ENCODE results near the gene SMIM17. TPM values are rescaled to one million over a fixed set of nuclear protein-coding genes. Genes with fewer than 3 reads are reported as not detected.

Gene SMIM17
- not detected in 2 replicates for total RNA-seq (2014; rRNA removed; shearing (Covaris generic); ENCODE audit: low replicate concordance)

GRCh38 chr19:56642711-56643459 is at the start of gene SMIM17:
Gene SMIM17 (plus strand): TSS chr19:56643159. CDS start chr19:56645668, 2,509 bp downstream.
- H3K9me3 ChIP-seq: peaks cover 13% of the 10 kb centered on the region
- no peaks in the 10 kb centered on the region for H3K36me3 ChIP-seq

GRCh38 chr19:56594446-56594782 is 48.5 kb upstream of the SMIM17 start:
- H3K9me3 ChIP-seq: peaks cover 25% of the 10 kb centered on the region
- no peaks in the 10 kb centered on the region for H3K27me3 ChIP-seq
- H3K36me3 ChIP-seq: peaks cover 20% of the 10 kb centered on the region
- DNase-seq: no peak
- H3K4me3 ChIP-seq: peak overlapping the region; percentile 99

More at GRCh38 chr19:56642711-56643459, at the start of gene SMIM17:
- no peak for DNase-seq
- Histone ChIP-seq H3K4me3 (no peak within 1 kb of the TSS), H3K27me3 (no peaks in the 10 kb centered on the region)

- peaks cover 25% of the 10 kb centered on the region for H3K9me3 ChIP-seq
- peak; percentile 94 for DNase-seq
- H3K27me3 ChIP-seq: no peaks in the 10 kb centered on the region
- H3K36me3 ChIP-seq: peaks cover 20% of the 10 kb centered on the region
- H3K4me3 ChIP-seq: peak within 1 kb of the TSS; percentile 99
Observed at GRCh38 chr19:56594783-56595547, 48.0 kb upstream of the SMIM17 start, which contains the start of gene ZNF71. Gene ZNF71 (plus strand): TSS chr19:56595302. CDS start chr19:56601559, 6,257 bp downstream.

- Histone ChIP-seq H3K27me3 (no peaks in the 10 kb centered on the region), H3K4me3 (peak overlapping the region; percentile 99), H3K36me3 (peaks cover 20% of the 10 kb centered on the region), H3K9me3 (peaks cover 25% of the 10 kb centered on the region)
- no peak for DNase-seq
Observed at GRCh38 chr19:56595548-56595899, 47.4 kb upstream of the SMIM17 start.

- no peaks in the 10 kb centered on the region for H3K27me3 ChIP-seq
- peaks cover 28% of the 10 kb centered on the region for H3K36me3 ChIP-seq
- no peak for DNase-seq
- peaks cover 25% of the 10 kb centered on the region for H3K9me3 ChIP-seq
- H3K4me3 ChIP-seq: no peak overlapping the region
Observed at GRCh38 chr19:56596676-56597075, 46.3 kb upstream of the SMIM17 start.

- Histone ChIP-seq H3K9me3 (peaks cover 23% of the 10 kb centered on the region), H3K4me3 (no peak overlapping the region), H3K27me3 (no peaks in the 10 kb centered on the region), H3K36me3 (peaks cover 38% of the 10 kb centered on the region)
- peak; percentile 12 for DNase-seq
Observed at GRCh38 chr19:56597696-56598095, 45.3 kb upstream of the SMIM17 start.

- H3K36me3 ChIP-seq: peaks cover 58% of the 10 kb centered on the region
- DNase-seq: peak; percentile 40
- peaks cover 41% of the 10 kb centered on the region for H3K9me3 ChIP-seq
- no peaks in the 10 kb centered on the region for H3K27me3 ChIP-seq
- no peak overlapping the region for H3K4me3 ChIP-seq
Observed at GRCh38 chr19:56601375-56601774, 41.6 kb upstream of the SMIM17 start.

- DNase-seq: peak; percentile 57
- Histone ChIP-seq H3K27me3 (no peaks in the 10 kb centered on the region), H3K9me3 (peaks cover 37% of the 10 kb centered on the region), H3K4me3 (no peak overlapping the region), H3K36me3 (peaks cover 43% of the 10 kb centered on the region)
Observed at GRCh38 chr19:56603829-56604228, 39.1 kb upstream of the SMIM17 start.

GRCh38 chr19:56608274-56608964 is 34.5 kb upstream of the SMIM17 start:
- Histone ChIP-seq H3K27me3 (no peaks in the 10 kb centered on the region), H3K4me3 (no peak overlapping the region), H3K36me3 (peaks cover 31% of the 10 kb centered on the region), H3K9me3 (peaks cover 48% of the 10 kb centered on the region)
- no peak for DNase-seq

- Histone ChIP-seq H3K4me3 (no peak overlapping the region), H3K9me3 (peaks cover 47% of the 10 kb centered on the region), H3K36me3 (peaks cover 18% of the 10 kb centered on the region), H3K27me3 (no peaks in the 10 kb centered on the region)
- no peak for DNase-seq
Observed at GRCh38 chr19:56611288-56611687, 31.7 kb upstream of the SMIM17 start.

GRCh38 chr19:56612737-56613136 is 30.2 kb upstream of the SMIM17 start:
- H3K9me3 ChIP-seq: peaks cover 40% of the 10 kb centered on the region
- no peak overlapping the region for H3K4me3 ChIP-seq
- no peak for DNase-seq
- no peaks in the 10 kb centered on the region for H3K27me3 ChIP-seq
- H3K36me3 ChIP-seq: peaks cover 27% of the 10 kb centered on the region

- Histone ChIP-seq H3K36me3 (peaks cover 33% of the 10 kb centered on the region), H3K27me3 (no peaks in the 10 kb centered on the region), H3K4me3 (no peak overlapping the region), H3K9me3 (peaks cover 36% of the 10 kb centered on the region)
- no peak for DNase-seq
Observed at GRCh38 chr19:56613639-56614038, 29.3 kb upstream of the SMIM17 start.

- DNase-seq: no peak
- Histone ChIP-seq H3K9me3 (peaks cover 23% of the 10 kb centered on the region), H3K4me3 (no peak overlapping the region), H3K27me3 (no peaks in the 10 kb centered on the region), H3K36me3 (peaks cover 37% of the 10 kb centered on the region)
Observed at GRCh38 chr19:56617531-56617930, 25.4 kb upstream of the SMIM17 start.

GRCh38 chr19:56619121-56619520 is 23.8 kb upstream of the SMIM17 start:
- Histone ChIP-seq H3K4me3 (no peak overlapping the region), H3K36me3 (peaks cover 47% of the 10 kb centered on the region), H3K27me3 (no peaks in the 10 kb centered on the region), H3K9me3 (peaks cover 18% of the 10 kb centered on the region)
- DNase-seq: no peak

GRCh38 chr19:56622374-56622773 is 20.6 kb upstream of the SMIM17 start:
- Histone ChIP-seq H3K4me3 (no peak overlapping the region), H3K27me3 (no peaks in the 10 kb centered on the region), H3K36me3 (peaks cover 46% of the 10 kb centered on the region), H3K9me3 (no peaks in the 10 kb centered on the region; the same call in none of the 2 replicates)
- DNase-seq: no peak

GRCh38 chr19:56623006-56623405 is 20.0 kb upstream of the SMIM17 start:
- no peak for DNase-seq
- Histone ChIP-seq H3K9me3 (no peaks in the 10 kb centered on the region; the same call in 1 of the 2 replicates), H3K36me3 (peaks cover 40% of the 10 kb centered on the region), H3K27me3 (no peaks in the 10 kb centered on the region), H3K4me3 (no peak overlapping the region)

- Histone ChIP-seq H3K4me3 (no peak overlapping the region), H3K9me3 (peaks cover 5% of the 10 kb centered on the region), H3K36me3 (peaks cover 33% of the 10 kb centered on the region), H3K27me3 (no peaks in the 10 kb centered on the region)
- DNase-seq: no peak
Observed at GRCh38 chr19:56625708-56626107, 17.3 kb upstream of the SMIM17 start.

All from MG63 (cell line).